Neutrophil (primary cell): ENCODE results near the gene MYO5B.

Experiments
- H3K27ac ChIP-seq: fragments of 200-600 bp; sonication (generic); 2 replicates; pipeline ENCODE4 v1.5.1; 2016; ENCODE audit warnings: mild to moderate bottlenecking, moderate library complexity
- H3K27me3 ChIP-seq: fragments of 200-600 bp; sonication (generic); 2 replicates; pipeline ENCODE4 v1.6.0; 2016; ENCODE audit warnings: mild to moderate bottlenecking
- H3K36me3 ChIP-seq: fragments of 200-600 bp; sonication (generic); 2 replicates; pipeline ENCODE4 v1.5.1; 2017
- H3K4me1 ChIP-seq, 2 experiments: fragments of 200-600 bp in 1 of 2; sonication (generic) in 1 of 2; 1 replicate in 1 of 2; 2 replicates in 1 of 2; pipeline versions ENCODE4 v1.5.1 to v1.6.1; 2013 to 2016; ENCODE audit warnings: low read depth in 1 of 2, low read length in 1 of 2, mild to moderate bottlenecking in 1 of 2, moderate library complexity in 1 of 2; ENCODE audit not compliant: control insufficient read depth in 1 of 2, insufficient read depth in 1 of 2
- H3K4me3 ChIP-seq, 2 experiments: fragments of 200-600 bp in 1 of 2; sonication (generic) in 1 of 2; 1 replicate in 1 of 2; 2 replicates in 1 of 2; pipeline ENCODE4 v1.5.1; 2013 to 2016; ENCODE audit warnings: low read depth in 1 of 2, low read length in 1 of 2, mild to moderate bottlenecking in 1 of 2, moderate library complexity in 1 of 2
- H3K9me3 ChIP-seq: fragments of 200-600 bp; sonication (generic); 2 replicates; pipeline ENCODE4 v1.5.1; 2016
- TF ChIP-seq, protein P1 (sequence below): fragments of 200-600 bp; sonication (generic); IDR thresholded peaks from 2 replicates; pipeline ENCODE4 v1.5.1; 2016; ENCODE audit warnings: antibody characterized with exemption

Gene MYO5B

DNA sequence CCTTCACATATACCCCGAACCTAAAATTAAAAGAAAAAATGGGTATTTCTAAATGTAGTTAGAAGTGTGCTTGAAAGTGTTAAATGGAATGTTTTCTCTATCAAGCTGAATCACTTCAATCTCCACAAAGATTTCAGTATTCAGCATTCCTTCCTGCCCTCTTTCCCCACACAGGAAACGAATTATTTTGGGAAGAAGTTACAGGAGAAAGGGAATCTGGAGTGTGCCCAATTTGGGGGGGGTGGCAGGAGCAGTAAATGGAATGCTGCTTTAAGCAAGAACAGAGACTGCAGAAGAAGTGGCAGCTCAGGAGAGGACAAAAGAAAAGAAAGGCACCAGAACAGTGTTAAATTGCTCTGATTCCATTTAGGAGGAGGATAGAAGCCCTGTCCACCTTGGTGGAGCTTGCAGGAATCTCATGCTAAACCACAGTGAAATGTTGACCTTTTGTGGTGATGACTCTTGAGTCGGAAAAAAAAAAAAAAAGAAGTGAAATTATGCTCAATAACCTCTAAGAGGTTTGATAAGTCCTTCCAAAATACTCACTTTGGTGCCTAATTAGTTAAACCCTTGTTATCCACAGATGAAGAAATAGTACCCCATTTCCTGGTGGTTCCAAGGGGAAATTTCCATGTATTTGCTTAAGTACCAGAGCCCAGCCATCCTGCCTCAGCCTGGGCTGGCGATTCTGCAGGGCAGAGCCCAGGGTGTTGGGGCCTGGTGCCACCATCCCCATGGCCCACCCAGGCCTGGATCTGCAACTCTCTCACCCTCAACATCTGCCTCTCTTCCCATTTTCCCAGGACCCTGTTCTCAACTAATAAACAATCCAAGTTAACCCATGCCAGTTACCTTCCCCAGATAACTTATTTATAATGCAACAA, 56.5 kb downstream of the MYO5B start:
- H3K4me3 ChIP-seq: no peak overlapping the region
- TF ChIP-seq, protein P1, sequence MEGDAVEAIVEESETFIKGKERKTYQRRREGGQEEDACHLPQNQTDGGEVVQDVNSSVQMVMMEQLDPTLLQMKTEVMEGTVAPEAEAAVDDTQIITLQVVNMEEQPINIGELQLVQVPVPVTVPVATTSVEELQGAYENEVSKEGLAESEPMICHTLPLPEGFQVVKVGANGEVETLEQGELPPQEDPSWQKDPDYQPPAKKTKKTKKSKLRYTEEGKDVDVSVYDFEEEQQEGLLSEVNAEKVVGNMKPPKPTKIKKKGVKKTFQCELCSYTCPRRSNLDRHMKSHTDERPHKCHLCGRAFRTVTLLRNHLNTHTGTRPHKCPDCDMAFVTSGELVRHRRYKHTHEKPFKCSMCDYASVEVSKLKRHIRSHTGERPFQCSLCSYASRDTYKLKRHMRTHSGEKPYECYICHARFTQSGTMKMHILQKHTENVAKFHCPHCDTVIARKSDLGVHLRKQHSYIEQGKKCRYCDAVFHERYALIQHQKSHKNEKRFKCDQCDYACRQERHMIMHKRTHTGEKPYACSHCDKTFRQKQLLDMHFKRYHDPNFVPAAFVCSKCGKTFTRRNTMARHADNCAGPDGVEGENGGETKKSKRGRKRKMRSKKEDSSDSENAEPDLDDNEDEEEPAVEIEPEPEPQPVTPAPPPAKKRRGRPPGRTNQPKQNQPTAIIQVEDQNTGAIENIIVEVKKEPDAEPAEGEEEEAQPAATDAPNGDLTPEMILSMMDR: no peak
- no peaks in the 10 kb centered on the region for H3K36me3 ChIP-seq
- H3K27ac ChIP-seq: no peak overlapping the region
- no peaks in the 10 kb centered on the region for H3K27me3 ChIP-seq
- H3K9me3 ChIP-seq: no peaks in the 10 kb centered on the region
- H3K4me1 ChIP-seq: no peaks in the 10 kb centered on the region

DNA sequence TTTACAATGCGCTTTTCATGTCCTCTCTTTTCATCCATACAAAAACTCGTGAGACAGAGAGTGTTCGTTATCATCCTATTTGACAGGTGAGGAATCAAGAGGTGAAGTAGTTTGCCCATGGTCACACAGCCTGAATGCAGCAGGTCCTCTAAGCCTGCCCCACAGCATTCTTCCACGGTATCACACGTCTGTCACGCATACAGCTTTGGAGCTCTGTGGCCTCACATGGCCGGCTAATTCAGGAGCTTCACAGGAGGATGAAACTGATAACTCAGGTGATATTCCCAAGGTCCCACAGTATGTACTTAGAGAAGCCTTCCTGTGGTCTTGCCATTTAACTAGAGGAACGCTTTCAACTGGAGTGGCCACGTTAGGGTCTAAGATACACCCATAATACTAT, 59.0 kb downstream of the MYO5B start:
- H3K9me3 ChIP-seq: no peaks in the 10 kb centered on the region
- H3K4me3 ChIP-seq: no peak overlapping the region
- TF ChIP-seq, protein P1: no peak
- no peaks in the 10 kb centered on the region for H3K36me3 ChIP-seq
- H3K27ac ChIP-seq: no peak overlapping the region
- no peaks in the 10 kb centered on the region for H3K4me1 ChIP-seq
- peaks cover 7% of the 10 kb centered on the region for H3K27me3 ChIP-seq

DNA sequence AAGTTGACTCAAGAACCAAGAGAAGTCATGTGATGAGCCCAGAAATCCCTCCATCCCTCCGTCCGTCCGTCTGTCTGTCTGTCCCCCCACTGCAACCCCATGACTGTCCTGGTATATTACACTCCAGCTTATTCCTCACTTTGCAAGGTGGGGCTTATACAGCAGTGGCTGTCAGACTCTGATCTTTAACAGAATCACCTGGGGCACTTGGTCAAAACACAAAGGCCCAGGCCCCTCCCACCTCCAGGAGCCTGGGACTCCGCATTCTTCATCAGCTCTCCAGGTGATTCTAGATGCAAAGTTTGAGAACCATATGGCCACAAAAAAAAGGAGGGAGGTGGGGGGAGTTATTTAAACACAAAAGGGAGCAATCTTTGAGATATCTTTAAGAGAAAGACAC, 61.4 kb downstream of the MYO5B start:
- no peak overlapping the region for H3K4me3 ChIP-seq
- H3K4me1 ChIP-seq: no peaks in the 10 kb centered on the region
- H3K27me3 ChIP-seq: peaks cover 13% of the 10 kb centered on the region
- no peaks in the 10 kb centered on the region for H3K36me3 ChIP-seq
- no peak overlapping the region for H3K27ac ChIP-seq
- TF ChIP-seq, protein P1: no peak
- no peaks in the 10 kb centered on the region for H3K9me3 ChIP-seq

DNA sequence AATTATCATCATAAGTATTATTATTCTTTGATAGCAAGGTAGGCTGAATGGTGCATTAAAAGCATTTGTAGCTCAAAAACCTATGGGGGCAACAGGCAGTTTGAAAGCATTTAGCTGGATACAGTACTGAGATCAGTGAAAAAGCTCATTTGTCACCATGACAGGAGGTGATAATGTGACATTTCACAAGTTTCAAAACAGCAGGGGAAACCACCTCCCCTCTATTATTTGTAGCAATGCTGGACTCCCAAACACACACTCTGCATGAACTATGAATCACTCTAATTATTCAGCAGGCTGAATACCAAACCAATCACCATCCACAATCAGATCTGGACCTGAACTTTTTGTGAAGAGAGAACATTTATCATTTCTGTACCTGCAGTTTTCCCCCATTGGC, 63.4 kb downstream of the MYO5B start:
- Histone ChIP-seq H3K27ac (no peak overlapping the region), H3K27me3 (peaks cover 15% of the 10 kb centered on the region), H3K4me1 (no peaks in the 10 kb centered on the region), H3K36me3 (no peaks in the 10 kb centered on the region), H3K9me3 (no peaks in the 10 kb centered on the region), H3K4me3 (no peak overlapping the region)
- TF ChIP-seq, protein P1: no peak

DNA sequence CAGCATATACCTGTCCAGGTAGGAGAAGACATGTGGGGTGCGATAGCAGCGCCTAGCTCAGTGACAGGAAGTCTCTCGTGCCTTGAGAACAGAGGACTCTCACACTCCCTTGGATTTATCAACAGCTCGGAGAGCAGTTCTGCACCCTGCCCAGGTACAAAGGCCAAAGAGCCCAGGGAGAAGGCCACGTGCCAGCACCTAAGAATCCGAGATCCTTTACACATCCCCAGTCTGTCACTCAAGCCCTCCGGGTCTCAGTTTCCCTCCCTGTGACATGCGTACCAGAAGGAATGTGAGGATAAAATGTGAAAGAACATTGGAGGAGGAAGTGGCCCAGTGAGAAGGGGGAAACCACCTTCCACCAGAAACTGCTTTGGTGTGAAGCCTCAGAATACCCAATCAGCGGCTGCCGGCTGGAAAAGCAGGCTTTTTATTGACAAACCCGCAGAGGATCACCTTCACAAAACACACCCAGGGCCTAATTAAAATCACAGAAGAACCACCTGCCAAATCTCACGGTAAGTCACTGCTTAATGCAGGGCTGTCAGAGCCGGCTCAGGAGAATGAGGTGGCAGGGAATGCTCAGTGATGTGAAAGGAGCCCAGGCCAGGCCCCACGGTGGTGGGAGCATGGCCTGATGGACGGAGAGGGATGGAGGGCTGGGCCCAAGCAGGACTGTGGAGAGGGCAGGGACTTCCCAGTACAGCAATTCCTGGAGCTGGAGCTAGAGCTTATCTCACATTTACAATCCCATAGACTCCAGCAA, 66.3 kb downstream of the MYO5B start:
- TF ChIP-seq, protein P1: no peak
- Histone ChIP-seq H3K27me3 (peaks cover 15% of the 10 kb centered on the region), H3K27ac (no peak overlapping the region), H3K36me3 (no peaks in the 10 kb centered on the region), H3K4me1 (no peaks in the 10 kb centered on the region), H3K4me3 (no peak overlapping the region), H3K9me3 (no peaks in the 10 kb centered on the region)
